ENCODE measurements around the gene SPIN2B. TPM values are rescaled to one million over a fixed set of nuclear protein-coding genes. Genes with fewer than 3 reads are reported as not detected.
"Not testable (repeated sequence)": the region's sequence is repeated elsewhere in the genome, so short reads cannot be mapped to it uniquely, and the experiment has no call there.

SPIN2B gene
- total and polyA plus RNA-seq, 2 donors (not counting 1 experiment from before 2014, with no cell fraction given) = 10.4 to 10.6 TPM

- Histone ChIP-seq H4K20me1 (ENCODE audit: control insufficient read depth, extremely low read depth, insufficient read depth, low read length) (no peaks in the 10 kb centered on the region), H3K36me3 (ENCODE audit: control insufficient read depth, insufficient read depth, low read length) (no peaks in the 10 kb centered on the region), H3K27ac (ENCODE audit: insufficient read depth, low read length) (no peak overlapping the region), H3K9ac (ENCODE audit: insufficient read depth, low read length) (no peak overlapping the region), H3K4me1 (ENCODE audit: control insufficient read depth, extremely low read depth, insufficient read depth, low read length) (no peaks in the 10 kb centered on the region), H3K9me3 (ENCODE audit: control insufficient read depth, insufficient read depth, low read depth, low read length) (no peaks in the 10 kb centered on the region), H3K4me3 (replicated peaks in 1 of 4; ENCODE audit: control extremely low read depth in 1 of 4, insufficient read depth in 1 of 4, low read depth in 3 of 4, low read length in 4 of 4) (no peak overlapping the region), H3K27me3 (ENCODE audit: control insufficient read depth, insufficient read depth, low read length) (no peaks in the 10 kb centered on the region), H3K4me2 (ENCODE audit: extremely low read depth, insufficient read depth, low read length) (no peak overlapping the region), H3K79me2 (ENCODE audit: control insufficient read depth, insufficient read depth, low read length) (no peaks in the 10 kb centered on the region), H2AFZ (ENCODE audit: low read length) (no peak overlapping the region)
- TF ChIP-seq EZH2 (IDR thresholded peaks at IDR 0.05; ENCODE audit: low read length, missing control alignments) (no peak), CTCF (conservative IDR thresholded peaks at IDR 0.05 in 1 of 2, IDR thresholded peaks at IDR 0.05 in 1 of 2; ENCODE audit: low read depth in 1 of 2, low read length in 2 of 2) (no peak)
- no peak for DNase-seq (ENCODE audit: low read depth in 2 of 2)
Measured at GRCh38 chrX:57119416-57119815, 1.9 kb downstream of the SPIN2B start.

- not testable (repeated sequence) for H2AFZ ChIP-seq (ENCODE audit: low read length); H3K27me3 ChIP-seq (ENCODE audit: control insufficient read depth, insufficient read depth, low read length); H3K79me2 ChIP-seq (ENCODE audit: control insufficient read depth, insufficient read depth, low read length); H3K36me3 ChIP-seq (ENCODE audit: control insufficient read depth, insufficient read depth, low read length); H3K4me1 ChIP-seq (ENCODE audit: control insufficient read depth, extremely low read depth, insufficient read depth, low read length); H3K9ac ChIP-seq (ENCODE audit: insufficient read depth, low read length); DNase-seq (ENCODE audit: low read depth in 2 of 2); H3K9me3 ChIP-seq (ENCODE audit: control insufficient read depth, insufficient read depth, low read depth, low read length); H3K4me3 ChIP-seq (replicated peaks in 1 of 4; ENCODE audit: control extremely low read depth in 1 of 4, insufficient read depth in 1 of 4, low read depth in 3 of 4, low read length in 4 of 4); H3K27ac ChIP-seq (ENCODE audit: insufficient read depth, low read length); H3K4me2 ChIP-seq (ENCODE audit: extremely low read depth, insufficient read depth, low read length); H4K20me1 ChIP-seq (ENCODE audit: control insufficient read depth, extremely low read depth, insufficient read depth, low read length)
Measured at GRCh38 chrX:57117566-57117965, 3.8 kb downstream of the SPIN2B start.

- H3K4me1 ChIP-seq (ENCODE audit: control insufficient read depth, extremely low read depth, insufficient read depth, low read length) = no peaks in the 10 kb centered on the region
- no peaks in the 10 kb centered on the region for H3K36me3 ChIP-seq (ENCODE audit: control insufficient read depth, insufficient read depth, low read length)
- no peaks in the 10 kb centered on the region for H4K20me1 ChIP-seq (ENCODE audit: control insufficient read depth, extremely low read depth, insufficient read depth, low read length)
- no peak overlapping the region for H3K4me2 ChIP-seq (ENCODE audit: extremely low read depth, insufficient read depth, low read length)
- DNase-seq (ENCODE audit: low read depth in 2 of 2) = no peak
- no peak overlapping the region for H3K4me3 ChIP-seq (replicated peaks in 1 of 4; ENCODE audit: control extremely low read depth in 1 of 4, insufficient read depth in 1 of 4, low read depth in 3 of 4, low read length in 4 of 4)
- TF ChIP-seq CTCF (conservative IDR thresholded peaks at IDR 0.05 in 1 of 2, IDR thresholded peaks at IDR 0.05 in 1 of 2; ENCODE audit: low read depth in 1 of 2, low read length in 2 of 2) (no peak), EZH2 (IDR thresholded peaks at IDR 0.05; ENCODE audit: low read length, missing control alignments) (no peak)
- no peaks in the 10 kb centered on the region for H3K27me3 ChIP-seq (ENCODE audit: control insufficient read depth, insufficient read depth, low read length)
- no peak overlapping the region for H2AFZ ChIP-seq (ENCODE audit: low read length)
- no peak overlapping the region for H3K9ac ChIP-seq (ENCODE audit: insufficient read depth, low read length)
- H3K27ac ChIP-seq (ENCODE audit: insufficient read depth, low read length) = no peak overlapping the region
- H3K79me2 ChIP-seq (ENCODE audit: control insufficient read depth, insufficient read depth, low read length) = no peaks in the 10 kb centered on the region
- H3K9me3 ChIP-seq (ENCODE audit: control insufficient read depth, insufficient read depth, low read depth, low read length) = no peaks in the 10 kb centered on the region
Measured at GRCh38 chrX:57104921-57105398, 16.4 kb downstream of the SPIN2B start.
